ENCODE measurements around the gene PELI1. TPM values are rescaled to one million over a fixed set of nuclear protein-coding genes. Genes with fewer than 3 reads are reported as not detected.
"Not testable (repeated sequence)": the region's sequence is repeated elsewhere in the genome, so short reads cannot be mapped to it uniquely, and the experiment has no call there.

The PELI1 gene
- total RNA-seq, 6 donors from 2014 or later, result 18.5 to 57.3 (median 36.2) TPM

DNA sequence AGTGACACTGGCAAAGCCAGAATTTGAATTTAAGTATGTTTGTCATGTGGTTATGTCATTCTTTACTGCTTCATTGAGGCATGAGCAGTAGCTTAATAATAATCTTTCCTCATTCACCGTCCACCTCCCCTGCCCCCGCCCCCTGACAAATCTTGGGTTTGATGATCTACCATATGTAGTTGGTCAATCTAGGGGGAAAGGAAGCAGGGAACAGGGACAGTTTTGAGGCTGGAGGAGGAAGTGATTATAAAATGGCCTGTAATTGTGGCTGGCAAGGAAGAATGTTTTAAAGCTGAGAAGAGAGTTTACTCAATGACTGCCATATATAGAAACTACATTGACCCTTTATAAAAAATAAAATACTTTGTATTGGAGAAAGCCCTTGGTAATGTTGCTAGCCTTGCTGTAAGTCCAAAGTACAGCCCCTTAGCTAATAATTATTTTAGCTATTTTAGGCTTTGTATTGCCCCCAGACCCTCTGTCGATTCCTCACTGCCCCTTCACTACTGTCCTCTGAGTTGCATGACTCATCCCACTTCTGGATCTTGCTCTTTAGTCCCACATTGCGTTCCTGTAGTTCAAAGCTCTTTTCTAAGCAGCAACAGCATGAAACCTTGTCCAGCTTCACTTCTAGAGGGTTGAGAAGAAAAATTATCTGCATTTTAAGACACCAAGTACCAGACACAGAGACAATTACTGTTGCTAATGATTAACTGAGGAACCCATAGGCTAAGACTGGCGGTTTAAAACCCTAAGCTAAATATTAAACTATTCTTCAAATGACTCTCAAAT is 38.4 kb downstream of the PELI1 start:
- H3K9me3 ChIP-seq, result no peaks in the 10 kb centered on the region
- TF ChIP-seq POLR2AphosphoS5 (IDR thresholded peaks at IDR 0.05) (no peak), EP300 (IDR thresholded peaks at IDR 0.05) (no peak), POLR2A (IDR thresholded peaks at IDR 0.05) (no peak)
- TF ChIP-seq, protein P1, sequence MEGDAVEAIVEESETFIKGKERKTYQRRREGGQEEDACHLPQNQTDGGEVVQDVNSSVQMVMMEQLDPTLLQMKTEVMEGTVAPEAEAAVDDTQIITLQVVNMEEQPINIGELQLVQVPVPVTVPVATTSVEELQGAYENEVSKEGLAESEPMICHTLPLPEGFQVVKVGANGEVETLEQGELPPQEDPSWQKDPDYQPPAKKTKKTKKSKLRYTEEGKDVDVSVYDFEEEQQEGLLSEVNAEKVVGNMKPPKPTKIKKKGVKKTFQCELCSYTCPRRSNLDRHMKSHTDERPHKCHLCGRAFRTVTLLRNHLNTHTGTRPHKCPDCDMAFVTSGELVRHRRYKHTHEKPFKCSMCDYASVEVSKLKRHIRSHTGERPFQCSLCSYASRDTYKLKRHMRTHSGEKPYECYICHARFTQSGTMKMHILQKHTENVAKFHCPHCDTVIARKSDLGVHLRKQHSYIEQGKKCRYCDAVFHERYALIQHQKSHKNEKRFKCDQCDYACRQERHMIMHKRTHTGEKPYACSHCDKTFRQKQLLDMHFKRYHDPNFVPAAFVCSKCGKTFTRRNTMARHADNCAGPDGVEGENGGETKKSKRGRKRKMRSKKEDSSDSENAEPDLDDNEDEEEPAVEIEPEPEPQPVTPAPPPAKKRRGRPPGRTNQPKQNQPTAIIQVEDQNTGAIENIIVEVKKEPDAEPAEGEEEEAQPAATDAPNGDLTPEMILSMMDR (IDR thresholded peaks at IDR 0.05), result no peak
- peaks cover 0 to 34% (median 10%) of the 10 kb centered on the region in 4 donors for H3K36me3 ChIP-seq
- H3K4me3 ChIP-seq, result no peak overlapping the region
- WGBS, 2 donors, result 68 to 80% methylated on average over 5 of the region's 5 CpGs
- H3K27ac ChIP-seq, result peak overlapping the region in 1 of 4 donors; percentile 71
- no peak for DNase-seq
- H3K27me3 ChIP-seq, result no peaks in the 10 kb centered on the region
- no peak for ATAC-seq (ENCODE audit: low FRiP score in 2 of 2)
- peaks cover 12 to 37% (median 19%) of the 10 kb centered on the region in 4 donors for H3K4me1 ChIP-seq

DNA sequence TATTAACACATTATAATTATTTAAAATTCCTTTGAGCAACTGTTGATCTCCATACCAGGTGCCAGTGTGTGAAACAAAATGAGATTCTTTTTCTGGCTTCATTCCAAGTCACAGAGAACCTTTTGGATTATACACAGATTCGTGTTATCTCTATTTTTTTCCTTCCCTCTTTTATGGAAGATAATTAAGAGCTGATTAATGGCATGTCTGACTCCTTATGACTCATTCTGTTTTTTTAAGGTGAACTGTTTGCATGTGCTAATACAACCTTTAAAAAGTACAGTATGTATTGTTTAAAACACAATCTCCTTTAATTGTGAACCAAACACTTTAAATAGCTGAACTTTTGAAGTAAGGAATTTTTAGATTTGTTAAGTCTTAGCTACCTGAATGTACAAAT is 39.3 kb downstream of the PELI1 start:
- ATAC-seq (ENCODE audit: low FRiP score in 2 of 2), result no peak
- H3K9me3 ChIP-seq, result no peaks in the 10 kb centered on the region
- H3K4me1 ChIP-seq, result peaks cover 12 to 37% (median 19%) of the 10 kb centered on the region in 4 donors
- no peak overlapping the region for H3K4me3 ChIP-seq
- no peak for TF ChIP-seq EP300 (IDR thresholded peaks at IDR 0.05)
- no peak for TF ChIP-seq POLR2A (IDR thresholded peaks at IDR 0.05)
- no peak for TF ChIP-seq POLR2AphosphoS5 (IDR thresholded peaks at IDR 0.05)
- TF ChIP-seq, protein P1 (IDR thresholded peaks at IDR 0.05), result no peak
- peaks cover 0 to 39% (median 10%) of the 10 kb centered on the region in 4 donors for H3K36me3 ChIP-seq
- 25 to 33% methylated on average over 1 of the region's 1 CpG for WGBS, 2 donors
- peak overlapping the region in 1 of 4 donors; percentile 71 for H3K27ac ChIP-seq
- no peak for DNase-seq
- no peaks in the 10 kb centered on the region for H3K27me3 ChIP-seq

DNA sequence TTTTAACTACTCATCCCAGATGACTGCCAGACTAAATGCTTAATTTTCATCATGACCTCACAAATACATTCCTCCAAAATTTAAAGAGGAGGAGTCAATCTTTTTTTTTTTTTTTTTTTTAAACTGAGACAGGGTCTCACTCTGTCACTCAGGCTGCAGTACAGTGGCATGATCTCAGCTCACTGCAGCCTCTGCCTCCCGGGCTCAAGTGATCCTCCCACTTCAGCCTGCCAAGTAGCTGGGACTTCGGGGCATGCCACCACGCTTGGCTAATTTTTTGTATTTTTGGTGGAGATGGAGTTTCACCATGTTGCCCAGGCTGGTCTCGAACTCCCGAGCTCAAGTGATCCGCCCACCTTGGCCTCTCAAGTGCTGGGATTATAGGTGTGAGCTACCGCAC is 41.5 kb downstream of the PELI1 start:
- not testable (repeated sequence) for H3K4me3 ChIP-seq; H3K27ac ChIP-seq; H3K27me3 ChIP-seq; DNase-seq; ATAC-seq (ENCODE audit: low FRiP score in 2 of 2); H3K9me3 ChIP-seq
- peaks cover 0 to 52% (median 8%) of the 10 kb centered on the region in 4 donors for H3K36me3 ChIP-seq
- 85 to 88% methylated on average over 7 of the region's 7 CpGs for WGBS, 2 donors
- H3K4me1 ChIP-seq, result peaks cover 12 to 41% (median 17%) of the 10 kb centered on the region in 4 donors

DNA sequence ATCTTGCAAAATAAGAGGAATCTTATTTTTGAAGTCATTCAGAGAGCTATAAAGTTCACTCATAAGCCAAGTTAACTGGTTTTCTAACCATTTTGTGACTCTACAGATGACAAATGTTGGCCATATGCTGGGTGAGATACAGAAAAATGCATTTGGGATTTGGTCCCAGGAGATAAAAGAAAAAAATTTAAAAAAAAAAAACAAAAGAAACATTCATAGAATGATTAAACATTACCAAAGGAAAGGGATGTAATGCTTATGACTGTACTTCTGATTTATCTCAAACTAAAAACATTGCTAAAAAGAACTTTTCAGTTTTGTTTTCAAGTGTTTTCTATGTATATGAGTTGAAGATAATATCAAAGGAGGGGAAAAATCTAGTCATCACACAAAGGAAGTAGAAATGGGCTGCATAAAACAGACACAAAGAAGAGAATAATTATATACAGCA is 43.1 kb downstream of the PELI1 start:
- Histone ChIP-seq H3K36me3 (peaks cover 6 to 48% (median 11%) of the 10 kb centered on the region in 4 donors), H3K9me3 (no peaks in the 10 kb centered on the region), H3K4me1 (peaks cover 12 to 35% (median 14%) of the 10 kb centered on the region in 4 donors), H3K27me3 (no peaks in the 10 kb centered on the region), H3K27ac (no peak overlapping the region), H3K4me3 (no peak overlapping the region)
- DNase-seq (no peak), ATAC-seq (ENCODE audit: low FRiP score in 2 of 2) (no peak)
- no peak for TF ChIP-seq EP300 (IDR thresholded peaks at IDR 0.05)

DNA sequence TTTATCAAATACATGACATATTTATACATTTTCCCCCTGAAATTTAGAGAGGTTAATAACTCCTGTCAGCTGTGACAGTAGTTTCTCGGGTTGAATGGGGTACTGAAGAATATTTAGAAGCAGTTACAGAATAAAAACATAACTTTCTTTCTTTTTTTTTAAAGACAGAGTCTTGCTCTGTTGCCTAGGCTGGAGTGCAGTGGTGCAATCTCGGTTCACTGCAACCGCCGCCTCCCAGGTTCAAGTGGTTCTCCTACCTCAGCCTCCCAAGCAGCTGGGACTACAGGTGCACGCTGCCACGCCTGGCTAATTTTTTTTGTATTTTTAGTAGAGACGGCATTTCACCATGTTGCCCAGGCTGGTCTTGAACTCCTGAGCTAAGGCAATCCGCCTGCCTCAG is 43.6 kb downstream of the PELI1 start:
- WGBS, 2 donors, result 87 to 89% methylated on average over 8 of the region's 8 CpGs
- ATAC-seq (ENCODE audit: low FRiP score in 2 of 2); H3K9me3 ChIP-seq; H3K27ac ChIP-seq; H3K27me3 ChIP-seq; H3K4me3 ChIP-seq: not testable (repeated sequence)
- peak in 1 of 2 donors; percentile 33 for DNase-seq
- Histone ChIP-seq H3K4me1 (peaks cover 8 to 29% (median 9%) of the 10 kb centered on the region in 4 donors), H3K36me3 (peaks cover 12 to 48% (median 17%) of the 10 kb centered on the region in 4 donors)

DNA sequence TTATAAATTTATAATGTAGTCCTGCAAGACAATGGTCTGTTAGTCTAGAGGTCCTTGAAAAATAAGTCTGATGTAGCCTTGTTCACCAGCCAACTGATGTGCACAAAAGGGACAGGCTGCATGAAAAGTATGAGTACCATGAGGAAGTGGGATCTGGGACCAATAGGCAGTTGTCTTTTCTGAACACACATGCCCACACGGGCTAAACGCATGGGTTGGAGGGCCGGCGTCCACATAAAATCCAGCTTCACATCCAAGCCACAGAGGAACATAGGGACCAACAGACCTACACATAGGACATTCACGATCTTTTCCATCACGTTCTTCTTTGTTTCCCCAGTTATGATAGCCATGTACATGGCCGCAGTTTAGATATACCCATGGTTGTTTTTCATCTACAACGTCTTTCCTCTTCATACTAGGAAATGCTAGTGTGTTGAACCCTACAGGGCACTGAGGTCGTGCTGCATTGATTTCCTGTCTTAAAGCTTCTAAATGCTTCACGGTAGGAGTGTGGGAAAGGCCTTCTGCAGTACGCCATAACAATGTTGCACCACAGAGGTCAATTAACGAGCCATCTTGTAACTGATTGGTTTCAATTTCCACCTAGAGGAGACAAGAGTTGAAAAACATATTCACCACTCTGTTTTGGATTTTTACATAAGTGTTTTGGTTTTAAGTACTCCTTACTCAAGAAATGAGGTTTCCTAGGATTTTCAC is 49.4 kb downstream of the PELI1 start:
- H3K36me3 ChIP-seq, result peaks cover 18 to 65% (median 31%) of the 10 kb centered on the region in 4 donors
- WGBS, 2 donors, result 90 to 93% methylated on average over 12 of the region's 12 CpGs
- no peaks in the 10 kb centered on the region for H3K9me3 ChIP-seq

More for the DNA sequence above, 49.4 kb downstream of the PELI1 start:
- Histone ChIP-seq H3K4me1 (peaks cover 0 to 9% (median 1%) of the 10 kb centered on the region in 4 donors), H3K27me3 (no peaks in the 10 kb centered on the region), H3K27ac (no peak overlapping the region), H3K4me3 (no peak overlapping the region)
- TF ChIP-seq, protein P1 (IDR thresholded peaks at IDR 0.05), result no peak
- TF ChIP-seq POLR2AphosphoS5 (IDR thresholded peaks at IDR 0.05), result no peak
- no peak for TF ChIP-seq POLR2A (IDR thresholded peaks at IDR 0.05)
- no peak for TF ChIP-seq EP300 (IDR thresholded peaks at IDR 0.05)
- DNase-seq (no peak), ATAC-seq (ENCODE audit: low FRiP score in 2 of 2) (no peak)

Data from upper lobe of left lung (tissue), 6 donors.